Naive thymus-derived CD8-positive, alpha-beta T cell (primary cell): ENCODE data around the gene NUDT14. TPM values are rescaled to one million over a fixed set of nuclear protein-coding genes. Genes with fewer than 3 reads are reported as not detected.

ENCODE experiments used
- ATAC-seq, 2 donors: fragments of 150-1000 bp; cut with Tn5 transposase in 1 of 2; sonication (Bioruptor Pico), chemical (Tn5 transposase) in 1 of 2; 1 replicate in 1 of 2; 2 replicates in 1 of 2; pipeline ENCODE4 v1.10.0; 2021; ENCODE audit warnings: mild to moderate bottlenecking in 2 of 2, moderate library complexity in 2 of 2
- POLR2A ChIA-PET: fragments of 350-600 bp; sonication (Branson Sonifier 250); formaldehyde crosslinking; loops from one replicate; lab custom pipeline; 2021; ENCODE audit warnings: antibody characterized with exemption; lab: Charles Lee
- DNase-seq, 10 donors: peaks; one replicate each; pipeline versions ENCODE4 v3.0.0 to v3.0.0-alpha.2; 2020 to 2022
- H3K27ac Mint-ChIP-seq, 10 donors: one replicate each; pipeline ENCODE4 v1.8.0; 2020 to 2022; ENCODE audit warnings: mild to moderate bottlenecking in 10 of 10, mixed read lengths in 10 of 10, moderate library complexity in 4 of 10, inconsistent platforms in 1 of 10
- H3K27me3 Mint-ChIP-seq, 5 donors: one replicate each; pipeline ENCODE4 v1.8.0; 2021 to 2022; ENCODE audit warnings: mixed read lengths in 5 of 5
- H3K36me3 Mint-ChIP-seq, 3 donors: one replicate each; pipeline ENCODE4 v1.8.0; 2020 to 2022; ENCODE audit warnings: mixed read lengths in 3 of 3, mild to moderate bottlenecking in 2 of 3, inconsistent platforms in 1 of 3
- H3K4me1 Mint-ChIP-seq, 4 donors: one replicate each; pipeline ENCODE4 v1.8.0; 2021 to 2022; ENCODE audit warnings: mixed read lengths in 4 of 4
- H3K4me3 Mint-ChIP-seq, 10 donors: one replicate each; pipeline ENCODE4 v1.8.0; 2020 to 2022; ENCODE audit warnings: mild to moderate bottlenecking in 10 of 10, mixed read lengths in 10 of 10, moderate library complexity in 6 of 10, inconsistent platforms in 1 of 10
- H3K9me3 Mint-ChIP-seq, 9 donors: one replicate each; pipeline ENCODE4 v1.8.0; 2020 to 2022; ENCODE audit warnings: mixed read lengths in 9 of 9, mild to moderate bottlenecking in 3 of 9, inconsistent platforms in 1 of 9, moderate library complexity in 1 of 9
- polyA plus RNA-seq, 3 donors: library from polyadenylated mRNA; unstranded; fragments of 300-500 nt; fragmentation: Illumina TruSeq; gene quantifications; one replicate each; pipeline ENCODE4 v1.2.3, GENCODE V29; 2021
- total RNA-seq, 8 experiments: library from RNA in 2 of 8; stranded (reverse) in 2 of 8; gene quantifications; one replicate each; pipeline ENCODE4 v1.2.3 and lab custom pipeline; 2021 to 2026

NUDT14 gene
- total and polyA plus RNA-seq, 5 experiments from 2014 or later = 9.5 to 18.8 (median 10.8) TPM

- POLR2A ChIA-PET = interaction anchor here (1.2 to 2.2 kb wide), 2 partner anchors 99 to 112 kb away, joined by 5 to 6 read pairs; partner anchors contain the start of gene BRF1
- Mint-ChIP-seq H3K27me3 (peaks cover 0 to 30% (median 14%) of the 10 kb centered on the region in 5 donors), H3K4me3 (peak overlapping the region in 8 of 10 donors; percentile 20 to 61 (median 49)), H3K36me3 (peaks cover 0 to 2% (median 0%) of the 10 kb centered on the region in 3 donors), H3K4me1 (peaks cover 10 to 36% (median 27%) of the 10 kb centered on the region in 4 donors), H3K9me3 (no peaks in the 10 kb centered on the region), H3K27ac (peak overlapping the region in 1 of 10 donors; percentile 32)
- DNase-seq (peak in 3 of 10 donors; percentile 31 to 45 (median 36)), ATAC-seq (peak; percentile 60 to 61)
Observed at GRCh38 chr14:105201925-105202513, 20.9 kb upstream of the NUDT14 start.

- peak overlapping the region in 2 of 10 donors; percentile 32 to 48 for H3K27ac Mint-ChIP-seq
- POLR2A ChIA-PET = interaction anchor here (1.2 to 2.2 kb wide), 2 partner anchors 100 to 111 kb away, joined by 5 to 6 read pairs; partner anchors contain the start of gene BRF1
Observed at GRCh38 chr14:105201156-105201924, 20.2 kb upstream of the NUDT14 start.

GRCh38 chr14:105200641-105201040, 19.5 kb upstream of the NUDT14 start:
- POLR2A ChIA-PET = interaction anchor here (1.4 kb wide), 1 partner anchor 100 kb away, joined by 4 read pairs; the partner anchor contains the start of gene BRF1
- Mint-ChIP-seq H3K9me3 (no peaks in the 10 kb centered on the region), H3K36me3 (peaks cover 0 to 2% (median 0%) of the 10 kb centered on the region in 3 donors), H3K4me1 (peaks cover 10 to 40% (median 34%) of the 10 kb centered on the region in 4 donors), H3K4me3 (no peak overlapping the region), H3K27ac (peak overlapping the region in 2 of 10 donors; percentile 11 to 24), H3K27me3 (peaks cover 0 to 36% (median 17%) of the 10 kb centered on the region in 5 donors)
- ATAC-seq (no peak), DNase-seq (no peak)

More at GRCh38 chr14:105201156-105201924, 20.2 kb upstream of the NUDT14 start:
- DNase-seq (no peak), ATAC-seq (no peak)
- Mint-ChIP-seq H3K27me3 (peaks cover 0 to 30% (median 14%) of the 10 kb centered on the region in 5 donors), H3K4me3 (peak overlapping the region in 7 of 10 donors; percentile 36 to 61 (median 50)), H3K4me1 (peaks cover 10 to 33% (median 28%) of the 10 kb centered on the region in 4 donors), H3K36me3 (peaks cover 0 to 2% (median 0%) of the 10 kb centered on the region in 3 donors), H3K9me3 (no peaks in the 10 kb centered on the region)

- no peak for ATAC-seq
- DNase-seq = no peak
- POLR2A ChIA-PET = interaction anchor here (1.4 kb wide), 1 partner anchor 101 kb away, joined by 4 read pairs; the partner anchor contains the start of gene BRF1
- Mint-ChIP-seq H3K27me3 (peaks cover 0 to 40% (median 19%) of the 10 kb centered on the region in 5 donors), H3K36me3 (peaks cover 0 to 2% (median 0%) of the 10 kb centered on the region in 3 donors), H3K27ac (peak overlapping the region in 2 of 10 donors; percentile 11 to 56), H3K9me3 (no peaks in the 10 kb centered on the region), H3K4me3 (peak overlapping the region in 1 of 10 donors; percentile 15), H3K4me1 (peaks cover 12 to 44% (median 38%) of the 10 kb centered on the region in 4 donors)
Observed at GRCh38 chr14:105200074-105200473, 19.0 kb upstream of the NUDT14 start.

DNA sequence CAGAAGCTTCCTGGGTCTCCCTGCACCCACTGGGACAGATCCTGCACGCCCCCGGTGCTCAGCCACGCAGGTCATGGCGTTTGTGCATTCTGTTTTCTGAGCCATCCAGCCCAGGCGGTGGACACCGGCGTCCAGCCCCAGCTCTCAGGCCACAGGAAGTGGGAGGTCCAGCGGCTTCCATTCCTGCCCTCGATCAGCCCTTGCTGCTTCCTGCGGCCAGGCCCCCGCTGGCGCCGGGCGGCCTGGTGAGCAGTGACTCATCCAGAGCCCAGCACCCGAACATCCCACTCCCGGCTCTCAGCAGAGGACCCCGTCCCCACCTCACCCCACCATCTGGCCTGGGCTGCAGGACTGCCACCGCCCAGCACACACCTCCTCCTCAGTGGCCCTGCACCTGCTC, 18.0 kb upstream of the NUDT14 start:
- H3K4me1 Mint-ChIP-seq = peaks cover 19 to 52% (median 39%) of the 10 kb centered on the region in 4 donors
- H3K4me3 Mint-ChIP-seq = peak overlapping the region in 1 of 10 donors; percentile 28
- POLR2A ChIA-PET = interaction anchor here (1.4 kb wide), 1 partner anchor 102 kb away, joined by 4 read pairs; the partner anchor contains the start of gene BRF1
- H3K27ac Mint-ChIP-seq = peak overlapping the region in 2 of 10 donors; percentile 78
- ATAC-seq (no peak), DNase-seq (no peak)
- peaks cover 0 to 2% (median 0%) of the 10 kb centered on the region in 3 donors for H3K36me3 Mint-ChIP-seq
- peaks cover 2 to 44% (median 23%) of the 10 kb centered on the region in 5 donors for H3K27me3 Mint-ChIP-seq
- H3K9me3 Mint-ChIP-seq = no peaks in the 10 kb centered on the region

DNA sequence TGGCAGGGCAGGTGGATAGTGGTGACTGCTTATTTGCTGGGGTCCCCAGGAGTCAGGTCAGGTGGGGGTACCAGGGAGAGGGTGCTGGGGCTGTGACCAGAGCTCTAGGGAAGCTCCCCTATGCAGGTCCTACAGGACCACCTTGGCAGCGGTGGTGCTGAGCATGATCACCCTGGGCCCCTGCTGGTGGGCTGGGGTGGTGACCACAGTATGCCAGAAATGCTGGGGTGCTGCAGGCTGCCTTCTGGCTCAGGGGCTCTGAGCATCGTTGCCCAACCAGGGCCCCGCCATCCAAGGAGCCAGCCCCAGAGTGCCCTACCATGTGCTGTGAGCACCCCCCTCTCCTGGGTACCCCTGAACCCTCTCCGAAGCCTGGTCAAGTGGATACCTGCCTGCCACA, 17.5 kb upstream of the NUDT14 start:
- peaks cover 0 to 2% (median 0%) of the 10 kb centered on the region in 3 donors for H3K36me3 Mint-ChIP-seq

DNA sequence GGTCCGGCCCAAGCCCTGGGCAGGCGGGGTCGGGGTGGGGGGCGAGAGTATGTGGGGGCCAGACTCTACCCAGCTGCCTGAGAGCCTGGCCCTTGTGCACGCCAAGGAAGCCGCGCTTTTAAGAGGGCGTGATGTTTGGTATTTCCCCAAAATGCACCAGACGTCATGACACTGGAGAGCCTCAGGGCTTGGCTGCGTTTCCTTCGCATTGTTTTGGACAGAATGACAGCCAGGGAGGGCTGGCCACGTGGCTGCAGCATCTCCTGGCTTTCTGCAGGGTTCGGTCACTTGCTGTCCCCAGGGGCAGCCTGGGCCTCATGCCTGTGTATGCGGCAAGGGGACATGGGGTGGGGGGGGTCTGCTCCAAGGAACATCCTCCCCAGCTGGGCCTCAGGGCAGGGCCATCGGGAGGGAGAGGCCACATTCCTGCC, 16.1 kb upstream of the NUDT14 start:
- POLR2A ChIA-PET = no interaction called here
- ATAC-seq (peak in 1 of 2 donors; percentile 45), DNase-seq (no peak)
- no peak overlapping the region for H3K27ac Mint-ChIP-seq
- H3K27me3 Mint-ChIP-seq = peaks cover 2 to 47% (median 23%) of the 10 kb centered on the region in 5 donors
- H3K9me3 Mint-ChIP-seq = no peaks in the 10 kb centered on the region
- peaks cover 23 to 61% (median 44%) of the 10 kb centered on the region in 4 donors for H3K4me1 Mint-ChIP-seq
- H3K4me3 Mint-ChIP-seq = peak overlapping the region in 2 of 10 donors; percentile 34 to 68
- peaks cover 0 to 2% (median 0%) of the 10 kb centered on the region in 3 donors for H3K36me3 Mint-ChIP-seq

More for the DNA sequence above, 17.5 kb upstream of the NUDT14 start:
- ATAC-seq (no peak), DNase-seq (no peak)
- Mint-ChIP-seq H3K4me1 (peaks cover 19 to 57% (median 44%) of the 10 kb centered on the region in 4 donors), H3K27ac (peak overlapping the region in 3 of 10 donors; percentile 1 to 78 (median 17)), H3K27me3 (peaks cover 2 to 44% (median 23%) of the 10 kb centered on the region in 5 donors), H3K4me3 (peak overlapping the region in 1 of 10 donors; percentile 45), H3K9me3 (no peaks in the 10 kb centered on the region)
- POLR2A ChIA-PET = no interaction called here

- H3K36me3 Mint-ChIP-seq = peaks cover 0 to 2% (median 0%) of the 10 kb centered on the region in 3 donors
- H3K9me3 Mint-ChIP-seq = no peaks in the 10 kb centered on the region
- H3K27me3 Mint-ChIP-seq = peaks cover 2 to 47% (median 23%) of the 10 kb centered on the region in 5 donors
- DNase-seq (no peak), ATAC-seq (peak in 1 of 2 donors; percentile 10)
- H3K4me3 Mint-ChIP-seq = peak overlapping the region in 5 of 10 donors; percentile 19 to 79 (median 72)
- H3K4me1 Mint-ChIP-seq = peaks cover 18 to 53% (median 36%) of the 10 kb centered on the region in 4 donors
- no peak overlapping the region for H3K27ac Mint-ChIP-seq
- POLR2A ChIA-PET = no interaction called here
Observed at GRCh38 chr14:105196265-105196960, 15.3 kb upstream of the NUDT14 start.

DNA sequence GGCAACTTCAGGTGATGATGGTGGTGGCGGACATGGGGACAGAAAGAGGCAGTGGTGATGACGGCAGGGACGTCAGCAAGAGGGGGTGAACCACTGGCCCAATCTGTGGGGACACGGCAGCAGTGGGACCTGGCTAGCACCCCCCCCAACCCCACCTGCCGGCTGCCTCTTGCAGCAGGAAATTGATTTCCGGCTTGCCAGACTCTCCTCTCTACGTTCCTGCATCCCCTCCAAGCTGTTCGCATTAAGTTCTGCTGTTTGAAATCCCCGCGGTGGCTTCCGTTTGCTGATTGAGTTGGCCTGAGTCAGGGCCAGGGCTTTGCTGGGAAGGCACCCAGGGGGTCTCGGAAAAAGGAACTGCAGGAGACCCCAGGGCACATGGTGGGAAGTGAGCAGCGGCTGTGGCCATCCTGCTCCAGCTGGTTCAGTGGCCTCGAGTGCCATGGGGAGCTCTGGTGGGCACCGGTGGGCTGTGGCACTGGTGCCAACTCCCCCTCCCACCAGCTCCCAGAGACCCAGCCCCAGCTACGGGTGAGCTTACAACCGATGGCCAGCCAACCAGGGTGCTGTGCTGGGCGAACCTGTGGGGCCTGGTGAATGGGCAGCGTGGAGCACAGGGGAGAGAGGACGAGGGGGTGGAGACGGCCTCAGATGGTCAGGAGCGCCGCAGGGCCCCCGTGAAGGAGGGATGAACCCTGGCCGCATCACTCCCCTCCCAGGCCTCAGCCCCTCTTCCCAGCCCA, 14.6 kb upstream of the NUDT14 start:
- ATAC-seq (peak; percentile 28 to 42), DNase-seq (peak in 4 of 10 donors; percentile 34 to 48 (median 40))
- Mint-ChIP-seq H3K4me1 (peaks cover 18 to 53% (median 34%) of the 10 kb centered on the region in 4 donors), H3K36me3 (peaks cover 0 to 2% (median 0%) of the 10 kb centered on the region in 3 donors), H3K4me3 (peak overlapping the region; percentile 19 to 79 (median 62)), H3K27me3 (peaks cover 2 to 45% (median 23%) of the 10 kb centered on the region in 5 donors), H3K27ac (peak overlapping the region in 3 of 10 donors; percentile 29 to 74 (median 47)), H3K9me3 (no peaks in the 10 kb centered on the region)
- POLR2A ChIA-PET = interaction anchor here (0.9 to 1.3 kb wide), 4 partner anchors 9 to 109 kb away, joined by 3 to 4 read pairs (median 4); no protein-coding TSS in a partner anchor

DNA sequence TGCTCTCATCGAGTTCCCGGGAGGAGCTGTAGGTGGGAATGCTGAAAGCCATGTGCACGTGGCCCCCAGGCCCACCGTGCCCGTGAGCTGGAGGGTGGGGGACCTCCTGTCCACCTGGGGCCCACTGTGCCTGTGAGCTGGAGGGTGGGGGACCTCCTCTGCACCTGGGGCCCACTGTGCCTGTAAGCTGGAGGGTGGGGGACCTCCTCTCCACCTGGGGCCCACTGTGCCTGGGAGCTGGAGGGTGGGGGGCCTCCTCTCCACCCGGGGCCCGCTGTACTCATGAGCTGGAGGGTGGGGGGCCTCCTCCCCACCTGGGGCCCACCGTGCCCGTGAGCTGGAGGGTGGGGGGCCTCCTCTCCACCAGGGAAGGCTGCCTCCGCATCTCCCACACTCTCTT, 13.9 kb upstream of the NUDT14 start:
- Mint-ChIP-seq H3K4me3 (peak overlapping the region in 1 of 10 donors; percentile 77), H3K9me3 (no peaks in the 10 kb centered on the region), H3K27me3 (peaks cover 2 to 43% (median 23%) of the 10 kb centered on the region in 5 donors), H3K27ac (peak overlapping the region in 1 of 10 donors; percentile 24), H3K4me1 (peaks cover 16 to 53% (median 34%) of the 10 kb centered on the region in 4 donors), H3K36me3 (peaks cover 0 to 2% (median 0%) of the 10 kb centered on the region in 3 donors)
- no peak for DNase-seq
- ATAC-seq = no peak
- POLR2A ChIA-PET = interaction anchor here (0.8 to 1.3 kb wide), 5 partner anchors 10 to 108 kb away, joined by 3 to 4 read pairs (median 4); no protein-coding TSS in a partner anchor
